ENCODE results near the gene PGAP3.

PGAP3 gene

GRCh38 chr17:39674702-39675389 lies 13.0 kb downstream of the PGAP3 start (continued):
- no peak for TF ChIP-seq PATZ1 (CRISPR knock-in tag; IDR thresholded peaks at IDR 0.05; ENCODE audit: borderline replicate concordance)
- no peak for TF ChIP-seq ZNF70 (CRISPR knock-in tag; IDR thresholded peaks at IDR 0.05)
- TF ChIP-seq ZC3H10 (CRISPR knock-in tag; IDR thresholded peaks at IDR 0.05), result no peak
- TF ChIP-seq ZFP30 (CRISPR knock-in tag; IDR thresholded peaks at IDR 0.05), result no peak
- no peak for TF ChIP-seq SNAI2 (CRISPR knock-in tag; IDR thresholded peaks at IDR 0.05)

GRCh38 chr17:39674179-39674578 lies 13.7 kb downstream of the PGAP3 start:
- ATAC-seq, result no peak
- TF ChIP-seq ZC3H10 (CRISPR knock-in tag; IDR thresholded peaks at IDR 0.05), result no peak
- TF ChIP-seq BACH2 (CRISPR knock-in tag; IDR thresholded peaks at IDR 0.05; ENCODE audit: borderline replicate concordance), result no peak
- no peak for TF ChIP-seq CREB5 (CRISPR knock-in tag; IDR thresholded peaks at IDR 0.05; ENCODE audit: low read depth)
- no peak for TF ChIP-seq PATZ1 (CRISPR knock-in tag; IDR thresholded peaks at IDR 0.05; ENCODE audit: borderline replicate concordance)
- no peak for TF ChIP-seq ZNF70 (CRISPR knock-in tag; IDR thresholded peaks at IDR 0.05)
- TF ChIP-seq CSRNP3 (CRISPR knock-in tag; IDR thresholded peaks at IDR 0.05), result no peak
- no peak for TF ChIP-seq ZNF565 (CRISPR knock-in tag; conservative IDR thresholded peaks at IDR 0.05; ENCODE audit: low read depth)
- TF ChIP-seq TOX (CRISPR knock-in tag; IDR thresholded peaks at IDR 0.05; ENCODE audit: borderline replicate concordance), result no peak
- no peak for TF ChIP-seq POU6F1 (CRISPR knock-in tag; IDR thresholded peaks at IDR 0.05; ENCODE audit: borderline replicate concordance, low read depth)
- TF ChIP-seq PPARA (CRISPR knock-in tag; IDR thresholded peaks at IDR 0.05; ENCODE audit: borderline replicate concordance), result no peak
- TF ChIP-seq TSHZ2 (CRISPR knock-in tag; IDR thresholded peaks at IDR 0.05), result no peak
- no peak for TF ChIP-seq ZNF8 (CRISPR knock-in tag; IDR thresholded peaks at IDR 0.05)
- no peak for TF ChIP-seq ZFP30 (CRISPR knock-in tag; IDR thresholded peaks at IDR 0.05)
- TF ChIP-seq GLIS3 (CRISPR knock-in tag; IDR thresholded peaks at IDR 0.05), result no peak
- TF ChIP-seq RARB (CRISPR knock-in tag; IDR thresholded peaks at IDR 0.05), result no peak
- TF ChIP-seq CSDC2 (CRISPR knock-in tag; IDR thresholded peaks at IDR 0.05), result no peak
- no peak for TF ChIP-seq ARNTL (CRISPR knock-in tag; IDR thresholded peaks at IDR 0.05; ENCODE audit: borderline replicate concordance, low read depth)

Measured in SK-N-SH treated with all-trans-retinoic acid at 6 μM for 48 hours (cell line).